Immature natural killer cell (primary cell): ENCODE results near the gene TMEM269. TPM values are rescaled to one million over a fixed set of nuclear protein-coding genes. Genes with fewer than 3 reads are reported as not detected.
"Not testable (repeated sequence)": the region's sequence is repeated elsewhere in the genome, so short reads cannot be mapped to it uniquely, and the experiment has no call there.

ENCODE experiments used
- DNase-seq, 3 donors: peaks; one replicate each; pipeline ENCODE4 v3.0.0; 2022; ENCODE audit warnings: mixed read lengths in 1 of 3
- H3K27ac Mint-ChIP-seq, 6 donors: one replicate each; pipeline ENCODE4 v1.8.0; 2020; ENCODE audit warnings: mixed read lengths in 6 of 6, mild to moderate bottlenecking in 5 of 6, inconsistent platforms in 4 of 6, moderate library complexity in 3 of 6
- H3K27me3 Mint-ChIP-seq, 3 donors: one replicate each; pipeline ENCODE4 v1.8.0; 2020 to 2021; ENCODE audit warnings: low read depth in 3 of 3, mild to moderate bottlenecking in 3 of 3, mixed read lengths in 3 of 3, moderate library complexity in 3 of 3, inconsistent platforms in 1 of 3
- H3K36me3 Mint-ChIP-seq, 3 donors: one replicate each; pipeline ENCODE4 v1.8.0; 2020; ENCODE audit warnings: mixed read lengths in 3 of 3, inconsistent platforms in 2 of 3, mild to moderate bottlenecking in 2 of 3
- H3K4me1 Mint-ChIP-seq, 2 donors: one replicate each; pipeline ENCODE4 v1.8.0; 2020; ENCODE audit warnings: inconsistent platforms in 2 of 2, mild to moderate bottlenecking in 2 of 2, mixed read lengths in 2 of 2, moderate library complexity in 1 of 2
- H3K4me3 Mint-ChIP-seq, 5 donors: one replicate each; pipeline ENCODE4 v1.8.0; 2020; ENCODE audit warnings: mild to moderate bottlenecking in 5 of 5, mixed read lengths in 5 of 5, inconsistent platforms in 3 of 5, moderate library complexity in 3 of 5
- H3K9me3 Mint-ChIP-seq, 6 donors: one replicate each; pipeline ENCODE4 v1.8.0; 2020; ENCODE audit warnings: mild to moderate bottlenecking in 6 of 6, mixed read lengths in 6 of 6, inconsistent platforms in 4 of 6, moderate library complexity in 3 of 6
- polyA plus RNA-seq, 3 donors: library from polyadenylated mRNA; unstranded; fragments of 300-500 nt; fragmentation: Illumina TruSeq; gene quantifications; one replicate each; pipeline ENCODE4 v1.2.3, GENCODE V29; 2021

Gene TMEM269
- polyA plus RNA-seq, 3 donors from 2014 or later, result 0.14 TPM; not detected in 2

DNA sequence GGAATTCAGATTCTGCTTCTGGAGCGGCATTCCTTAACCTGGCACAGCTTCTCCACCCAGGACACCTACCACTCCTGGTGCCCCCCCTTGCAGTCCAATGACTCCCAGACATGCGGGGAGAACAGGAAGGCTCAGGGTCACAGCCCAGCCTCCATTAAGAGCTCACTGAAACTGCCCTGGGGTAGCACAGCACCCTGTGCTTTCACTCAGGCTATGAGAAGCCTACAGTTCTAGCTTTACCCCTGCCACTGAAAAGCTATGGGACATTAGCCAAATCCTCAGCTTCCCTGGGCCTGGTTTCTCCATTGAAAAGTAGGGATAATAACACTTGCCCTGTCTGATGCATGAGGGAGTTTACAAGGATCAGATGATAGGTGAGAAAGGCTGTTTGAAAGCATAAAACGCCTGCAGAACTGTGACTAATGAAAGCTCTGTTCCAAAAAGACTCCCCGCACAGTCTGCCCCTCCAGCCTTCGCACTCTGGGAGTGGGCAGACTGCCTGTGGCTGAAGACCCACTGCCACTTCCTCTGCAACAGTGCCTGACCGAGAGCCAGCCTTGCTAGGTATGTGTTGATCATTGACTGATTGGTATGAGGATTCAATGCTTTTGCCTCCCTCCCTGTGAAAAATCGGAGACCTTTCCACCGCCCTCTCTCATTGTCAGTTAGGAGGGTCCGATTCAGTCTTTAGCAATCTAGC lies 42.0 kb upstream of the TMEM269 start:
- Mint-ChIP-seq H3K27ac (peak overlapping the region in 1 of 6 donors; percentile 12), H3K27me3 (peaks cover 0 to 1% (median 0%) of the 10 kb centered on the region in 3 donors), H3K4me3 (no peak overlapping the region), H3K9me3 (no peaks in the 10 kb centered on the region), H3K4me1 (no peaks in the 10 kb centered on the region), H3K36me3 (peaks cover 0 to 3% (median 0%) of the 10 kb centered on the region in 3 donors)
- no peak for DNase-seq

DNA sequence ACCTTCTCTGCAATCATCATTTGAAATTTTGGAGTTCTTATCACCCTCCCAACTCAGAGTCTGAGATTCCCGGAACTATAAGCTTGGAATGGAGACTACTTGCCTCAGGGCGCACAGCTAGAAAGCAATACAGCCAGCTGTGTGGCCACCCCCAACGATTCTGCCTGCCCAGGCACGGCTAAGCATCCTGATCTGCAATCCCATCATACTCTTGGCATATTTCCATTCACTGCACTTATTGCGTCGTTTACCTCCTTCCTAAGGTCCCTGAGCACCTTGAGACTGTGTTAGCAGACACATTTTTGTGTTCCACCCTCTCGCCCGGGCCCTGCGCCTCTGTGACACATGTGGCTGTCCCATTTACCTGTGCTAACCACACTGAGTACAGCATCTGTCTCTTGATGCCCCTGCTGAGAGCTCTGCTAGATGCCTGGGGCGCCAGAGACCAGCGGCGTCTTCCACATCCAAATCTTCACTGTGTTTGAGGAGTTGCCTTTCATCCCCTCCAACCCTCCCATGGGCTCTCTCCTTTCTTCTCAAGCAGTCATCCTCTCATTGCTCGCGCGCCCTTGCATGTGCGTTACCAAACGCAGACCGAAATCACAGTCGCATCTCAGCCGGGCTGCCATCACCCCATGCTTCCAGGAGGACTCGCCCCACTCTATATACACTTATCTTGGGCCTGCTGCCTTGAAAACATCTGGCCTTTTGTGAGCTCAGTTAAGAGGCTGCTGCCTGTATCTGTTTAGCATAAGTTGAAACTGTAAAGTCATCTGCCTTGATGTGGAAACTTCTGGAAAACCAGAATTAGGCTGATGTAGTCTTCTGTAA lies 41.3 kb upstream of the TMEM269 start:
- no peaks in the 10 kb centered on the region for H3K9me3 Mint-ChIP-seq
- no peak overlapping the region for H3K4me3 Mint-ChIP-seq
- H3K4me1 Mint-ChIP-seq, result no peaks in the 10 kb centered on the region
- no peak overlapping the region for H3K27ac Mint-ChIP-seq
- no peak for DNase-seq
- peaks cover 0 to 4% (median 0%) of the 10 kb centered on the region in 3 donors for H3K36me3 Mint-ChIP-seq
- H3K27me3 Mint-ChIP-seq, result peaks cover 0 to 3% (median 0%) of the 10 kb centered on the region in 3 donors

DNA sequence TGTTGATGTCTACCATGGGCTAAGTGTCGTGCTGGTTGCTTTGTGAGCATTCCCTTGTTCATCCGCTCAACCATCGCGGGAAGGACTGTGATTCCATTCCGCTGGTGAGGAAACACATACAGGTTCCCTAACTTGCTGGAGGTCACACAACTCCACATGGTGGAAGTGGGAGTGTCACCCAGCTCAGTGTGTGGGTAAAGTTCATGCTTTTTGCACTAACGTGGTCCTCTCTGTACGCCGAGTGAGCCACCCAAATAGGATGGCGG lies 40.7 kb upstream of the TMEM269 start:
- Mint-ChIP-seq H3K36me3 (peaks cover 0 to 10% (median 0%) of the 10 kb centered on the region in 3 donors), H3K4me1 (no peaks in the 10 kb centered on the region), H3K27ac (no peak overlapping the region), H3K4me3 (no peak overlapping the region), H3K9me3 (no peaks in the 10 kb centered on the region), H3K27me3 (peaks cover 0 to 3% (median 0%) of the 10 kb centered on the region in 3 donors)
- no peak for DNase-seq

DNA sequence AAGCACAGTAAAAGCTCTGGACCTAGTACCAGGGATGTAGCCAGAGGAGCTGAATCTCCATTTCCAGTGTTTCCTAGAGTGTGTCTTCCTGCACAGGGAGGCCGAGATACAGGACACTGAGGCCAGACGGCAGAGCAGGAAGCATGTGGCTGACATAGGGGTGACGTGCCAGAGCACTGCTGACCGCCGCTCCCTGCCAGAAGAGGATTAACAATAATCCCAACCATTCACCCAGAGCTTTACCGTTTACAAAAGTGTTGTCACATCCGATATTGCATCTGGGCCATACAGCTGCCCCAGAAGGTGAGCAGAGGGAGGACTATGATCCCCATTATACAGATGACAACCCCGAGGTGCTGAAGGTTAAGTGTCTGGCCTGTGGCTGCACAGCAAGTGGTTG lies 38.9 kb upstream of the TMEM269 start:
- no peaks in the 10 kb centered on the region for H3K9me3 Mint-ChIP-seq
- H3K36me3 Mint-ChIP-seq, result peaks cover 6 to 23% (median 11%) of the 10 kb centered on the region in 3 donors
- DNase-seq, result no peak
- no peak overlapping the region for H3K4me3 Mint-ChIP-seq
- H3K27ac Mint-ChIP-seq, result no peak overlapping the region
- no peaks in the 10 kb centered on the region for H3K4me1 Mint-ChIP-seq
- H3K27me3 Mint-ChIP-seq, result peaks cover 0 to 3% (median 0%) of the 10 kb centered on the region in 3 donors

DNA sequence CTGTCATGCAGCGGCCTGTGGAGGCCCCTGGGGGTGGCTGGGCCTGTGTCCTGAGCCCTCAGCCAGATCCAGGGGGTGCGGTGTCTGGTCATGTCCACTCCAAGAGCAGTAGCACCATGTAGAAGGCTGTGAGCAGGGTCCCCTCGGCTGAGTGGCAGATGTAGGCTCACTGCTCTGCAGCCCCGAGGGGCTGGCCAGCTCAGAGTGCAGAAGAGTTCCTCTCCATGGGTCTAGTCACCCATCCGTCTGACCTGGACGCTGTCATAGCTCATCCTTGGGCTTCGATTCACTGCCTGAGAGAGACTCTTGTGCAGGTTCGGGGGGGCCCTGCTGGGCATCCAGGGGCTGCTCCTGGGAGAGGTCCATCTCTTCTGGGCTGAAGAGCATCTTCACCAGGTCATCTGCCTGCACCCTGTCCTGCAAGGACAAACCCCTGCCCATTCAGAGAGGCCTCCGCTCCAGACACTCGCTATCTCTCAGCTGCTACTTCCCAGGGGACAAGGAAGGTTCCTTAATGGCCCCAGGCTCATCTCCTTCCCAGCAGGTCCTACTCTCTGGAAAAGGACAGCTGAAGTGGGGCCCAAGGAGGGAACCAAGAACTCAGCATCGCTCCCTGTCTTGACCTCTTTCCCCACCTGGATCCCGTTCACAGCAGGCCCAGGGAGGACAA lies 38.2 kb upstream of the TMEM269 start:
- no peak for DNase-seq
- Mint-ChIP-seq H3K27me3 (peaks cover 0 to 2% (median 0%) of the 10 kb centered on the region in 3 donors), H3K36me3 (peaks cover 8 to 25% (median 12%) of the 10 kb centered on the region in 3 donors), H3K4me1 (no peaks in the 10 kb centered on the region), H3K27ac (no peak overlapping the region), H3K9me3 (no peaks in the 10 kb centered on the region), H3K4me3 (no peak overlapping the region)

DNA sequence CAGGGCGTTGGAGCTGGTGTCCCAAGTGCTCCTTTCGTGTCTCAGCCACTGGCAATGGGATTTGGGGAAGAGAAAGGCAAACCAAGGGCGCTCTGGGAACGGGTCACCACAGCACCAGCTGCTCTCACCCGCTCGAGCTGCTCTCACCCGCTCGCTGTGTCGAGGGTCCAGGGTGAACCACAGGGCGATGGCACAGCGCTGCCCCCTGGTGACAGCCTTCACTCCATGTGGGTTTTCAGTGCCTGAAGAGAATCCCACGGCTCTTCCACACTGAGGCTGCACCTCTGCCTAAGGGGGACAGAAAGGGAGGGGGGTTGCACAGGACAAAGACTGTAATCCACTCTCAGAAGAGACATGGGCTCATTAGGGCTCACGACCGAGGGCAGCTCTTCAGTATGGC lies 37.7 kb upstream of the TMEM269 start:
- no peaks in the 10 kb centered on the region for H3K9me3 Mint-ChIP-seq
- H3K4me1 Mint-ChIP-seq, result peaks cover 0 to 2% of the 10 kb centered on the region in 2 donors
- peaks cover 0 to 2% (median 0%) of the 10 kb centered on the region in 3 donors for H3K27me3 Mint-ChIP-seq
- peaks cover 13 to 30% (median 16%) of the 10 kb centered on the region in 3 donors for H3K36me3 Mint-ChIP-seq
- DNase-seq, result peak in 2 of 3 donors; percentile 17 to 27
- H3K27ac Mint-ChIP-seq, result no peak overlapping the region
- H3K4me3 Mint-ChIP-seq, result no peak overlapping the region

DNA sequence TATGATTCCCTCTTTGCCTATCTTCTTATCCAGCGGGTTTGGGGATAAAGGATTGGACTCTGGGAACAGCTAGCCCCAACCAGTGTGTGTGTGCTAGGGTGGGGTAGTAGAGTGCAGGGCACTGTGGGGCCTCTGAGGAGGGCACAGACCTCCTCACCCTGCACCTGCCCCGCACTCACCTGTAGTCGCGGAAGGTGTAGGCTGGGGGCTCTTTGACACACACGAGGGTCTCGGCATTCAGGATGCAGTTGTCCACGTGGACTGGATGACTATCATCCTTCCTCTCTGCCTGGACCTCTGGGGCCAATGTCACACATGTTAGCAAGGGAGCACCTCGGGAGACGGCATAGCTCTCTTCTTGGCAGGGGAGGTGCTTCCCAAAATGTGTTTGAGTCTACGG lies 36.8 kb upstream of the TMEM269 start:
- no peak overlapping the region for H3K4me3 Mint-ChIP-seq
- H3K4me1 Mint-ChIP-seq, result peaks cover 0 to 2% of the 10 kb centered on the region in 2 donors
- H3K27ac Mint-ChIP-seq, result peak overlapping the region in 1 of 6 donors; percentile 53
- no peaks in the 10 kb centered on the region for H3K9me3 Mint-ChIP-seq
- H3K36me3 Mint-ChIP-seq, result peaks cover 20 to 39% (median 23%) of the 10 kb centered on the region in 3 donors
- peaks cover 0 to 2% (median 0%) of the 10 kb centered on the region in 3 donors for H3K27me3 Mint-ChIP-seq
- DNase-seq, result no peak

DNA sequence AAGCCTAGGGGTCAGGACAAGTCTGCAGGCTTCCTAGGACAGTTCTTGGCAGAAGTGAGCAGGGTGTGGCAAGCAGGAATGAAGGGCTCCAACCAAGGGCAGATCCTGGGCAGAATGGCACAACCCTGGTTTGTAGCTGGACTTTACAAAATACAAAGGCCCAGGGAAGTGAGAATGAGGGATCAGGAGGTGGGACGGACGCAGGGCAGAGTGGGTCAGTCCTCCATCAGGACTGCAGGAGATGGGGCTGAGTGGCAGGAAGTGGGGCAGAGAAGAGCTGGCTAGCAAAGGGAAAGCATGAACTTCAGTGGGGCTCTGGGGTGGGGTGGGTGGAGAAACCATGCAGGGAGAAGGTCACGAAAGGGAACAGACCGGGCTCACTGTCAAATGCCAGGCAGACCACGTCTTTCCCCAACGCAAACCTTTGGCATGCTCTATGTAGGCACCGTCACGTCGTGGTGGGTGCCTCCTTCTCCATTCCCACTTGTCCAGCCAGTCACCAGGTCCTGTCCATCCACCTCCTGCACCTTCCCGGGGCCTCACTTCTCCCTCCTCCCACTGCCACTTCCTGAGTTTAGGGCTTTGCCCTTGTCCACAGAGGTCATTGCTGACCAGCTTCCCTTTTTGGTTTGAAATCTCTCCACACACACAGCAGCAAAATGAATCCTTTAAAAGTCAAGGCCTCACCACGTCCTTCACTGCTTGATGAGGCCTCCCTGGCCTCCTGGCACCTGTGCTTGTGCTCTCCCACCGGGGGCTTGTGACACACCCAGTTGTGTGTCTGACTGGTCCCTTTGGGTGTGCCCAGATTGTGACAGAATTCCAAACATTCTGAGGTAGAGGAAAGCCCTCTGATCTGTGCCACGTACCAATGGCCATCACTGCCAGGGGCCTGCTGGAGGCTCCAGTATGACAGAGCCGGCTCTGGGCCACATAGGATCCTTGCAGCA lies 36.1 kb upstream of the TMEM269 start:
- Mint-ChIP-seq H3K4me1 (peaks cover 0 to 2% of the 10 kb centered on the region in 2 donors), H3K27me3 (peaks cover 0 to 2% (median 0%) of the 10 kb centered on the region in 3 donors), H3K36me3 (peaks cover 21 to 42% (median 23%) of the 10 kb centered on the region in 3 donors), H3K27ac (peak overlapping the region in 2 of 6 donors; percentile 53 to 71), H3K9me3 (no peaks in the 10 kb centered on the region), H3K4me3 (no peak overlapping the region)
- no peak for DNase-seq

DNA sequence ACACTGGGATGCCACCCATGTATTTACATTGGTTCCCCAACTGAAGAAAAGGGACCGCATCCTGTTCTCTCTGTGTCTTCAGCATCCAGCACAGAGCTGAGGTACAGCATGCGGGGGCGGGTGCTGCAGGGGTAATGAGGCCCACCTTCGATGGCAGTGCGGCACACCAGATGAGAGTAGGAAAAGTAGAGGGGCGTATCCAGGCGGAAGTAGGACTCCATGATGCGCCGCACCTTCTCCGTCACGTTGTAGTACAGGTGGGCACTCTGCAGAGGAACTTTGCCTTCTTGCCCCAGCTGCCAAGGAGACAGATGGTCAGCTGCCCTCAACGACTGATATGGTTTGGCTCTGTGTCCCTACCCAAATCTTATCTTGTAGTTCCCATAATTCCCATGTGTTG lies 34.8 kb upstream of the TMEM269 start:
- Mint-ChIP-seq H3K36me3 (peaks cover 31 to 52% (median 32%) of the 10 kb centered on the region in 3 donors), H3K9me3 (no peaks in the 10 kb centered on the region), H3K27ac (no peak overlapping the region), H3K27me3 (peaks cover 0 to 4% (median 1%) of the 10 kb centered on the region in 3 donors), H3K4me1 (peaks cover 0 to 2% of the 10 kb centered on the region in 2 donors), H3K4me3 (no peak overlapping the region)
- DNase-seq, result no peak

DNA sequence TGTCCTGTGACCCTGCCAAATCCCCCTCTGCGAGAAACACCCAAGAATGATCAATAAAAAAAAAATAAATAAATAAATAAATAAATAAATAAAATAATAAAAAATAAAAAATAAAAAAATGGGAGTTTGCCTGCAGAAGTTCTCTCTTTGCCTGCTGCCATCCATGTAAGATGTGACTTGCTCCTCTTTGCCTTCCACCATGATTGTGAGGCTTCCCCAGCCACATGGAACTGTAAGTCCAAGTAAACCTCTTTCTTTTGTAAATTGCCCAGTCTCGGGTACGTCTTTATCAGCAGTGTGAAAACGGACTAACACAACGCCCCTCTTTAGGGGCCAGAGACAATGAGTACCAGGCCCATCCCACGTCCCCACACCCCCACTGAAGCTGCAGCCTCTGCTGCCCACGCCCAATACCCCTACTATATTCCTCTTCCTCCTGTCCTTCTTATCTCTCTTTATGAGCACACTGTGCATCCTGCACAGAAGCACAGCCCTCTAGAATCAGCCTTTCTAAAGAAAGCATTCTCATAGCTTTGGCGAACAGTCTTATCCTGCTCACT lies 33.2 kb upstream of the TMEM269 start:
- H3K4me3 Mint-ChIP-seq, H3K27me3 Mint-ChIP-seq, H3K9me3 Mint-ChIP-seq, H3K4me1 Mint-ChIP-seq, DNase-seq, H3K27ac Mint-ChIP-seq: not testable (repeated sequence)
- peaks cover 40 to 56% (median 41%) of the 10 kb centered on the region in 3 donors for H3K36me3 Mint-ChIP-seq

DNA sequence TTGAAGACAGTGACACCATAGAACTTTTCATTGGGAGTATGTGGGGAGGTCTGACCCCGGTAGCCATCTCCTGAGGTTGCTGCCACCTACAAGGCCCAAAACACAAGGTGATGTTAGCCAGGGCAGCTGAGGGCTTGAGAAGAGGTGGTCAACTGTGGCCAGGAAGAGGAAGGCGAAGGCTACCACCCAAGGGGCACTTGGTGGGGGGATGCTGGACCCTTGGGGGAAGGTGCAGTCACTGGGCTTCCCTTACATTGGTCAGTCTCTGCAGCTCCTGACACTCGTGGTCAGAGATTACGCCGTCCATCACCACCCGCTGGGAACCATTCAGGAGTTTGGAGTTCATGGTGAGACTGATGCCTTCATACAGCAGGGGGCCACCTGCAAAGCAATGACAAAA lies 32.5 kb upstream of the TMEM269 start:
- Mint-ChIP-seq H3K9me3 (no peaks in the 10 kb centered on the region), H3K27me3 (peaks cover 0 to 4% (median 1%) of the 10 kb centered on the region in 3 donors), H3K4me3 (no peak overlapping the region), H3K27ac (no peak overlapping the region), H3K36me3 (peaks cover 44 to 60% (median 44%) of the 10 kb centered on the region in 3 donors), H3K4me1 (peaks cover 5 to 6% of the 10 kb centered on the region in 2 donors)
- no peak for DNase-seq

DNA sequence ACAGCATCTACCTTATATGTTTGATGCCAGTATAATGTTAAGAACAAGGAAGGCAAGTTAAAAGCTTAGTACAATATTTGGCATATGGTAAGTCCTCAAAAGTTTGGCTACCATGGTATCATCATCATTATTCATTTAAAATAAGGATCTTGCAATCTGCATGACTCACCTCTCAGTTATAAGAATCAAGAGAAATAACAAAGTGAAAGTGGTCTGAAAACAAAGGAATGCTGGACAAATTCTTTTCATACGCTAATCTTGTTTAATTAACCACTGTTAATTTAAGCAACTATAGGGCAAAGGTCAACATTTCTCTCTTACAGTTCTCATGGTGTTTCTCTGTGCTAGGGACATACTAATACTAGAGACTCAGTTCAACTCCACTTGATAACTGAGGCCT lies 31.7 kb upstream of the TMEM269 start:
- peaks cover 6% of the 10 kb centered on the region in 2 donors for H3K4me1 Mint-ChIP-seq
- no peak for DNase-seq
- no peak overlapping the region for H3K4me3 Mint-ChIP-seq
- H3K9me3 Mint-ChIP-seq, result no peaks in the 10 kb centered on the region
- peaks cover 0 to 4% (median 1%) of the 10 kb centered on the region in 3 donors for H3K27me3 Mint-ChIP-seq
- H3K36me3 Mint-ChIP-seq, result peaks cover 44 to 60% (median 44%) of the 10 kb centered on the region in 3 donors
- H3K27ac Mint-ChIP-seq, result no peak overlapping the region
